ENCODE measurements around the gene PPA1.

Gene PPA1

GRCh38 chr10:70158113-70158512 is 75.1 kb downstream of the PPA1 start:
- DNase-seq (ENCODE audit: low read depth): no peak
- in situ Hi-C loops (cut with HindIII; ENCODE audit: low sequenced_read_pairs): no loop called here
- H3K4me3 ChIP-seq (ENCODE audit: low read depth, low read length): no peak overlapping the region
- no peak for TF ChIP-seq CTCF (IDR thresholded peaks at IDR 0.05; ENCODE audit: low read depth, low read length, missing control alignments)

- in situ Hi-C loops (cut with HindIII; ENCODE audit: low sequenced_read_pairs): no loop called here
- no peak for DNase-seq (ENCODE audit: low read depth)
- no peak for TF ChIP-seq CTCF (IDR thresholded peaks at IDR 0.05; ENCODE audit: low read depth, low read length, missing control alignments)
- no peak overlapping the region for H3K4me3 ChIP-seq (ENCODE audit: low read depth, low read length)
Measured at GRCh38 chr10:70155255-70155838, 77.9 kb downstream of the PPA1 start.

Data from astrocyte of the cerebellum (primary cell).